Measurements from ENCODE around the gene DNAAF5. TPM values are rescaled to one million over a fixed set of nuclear protein-coding genes. Genes with fewer than 3 reads are reported as not detected.
A peak's percentile ranks its signal among the peaks of the same experiment; 100 is the strongest.

DNAAF5 gene
- total and polyA plus RNA-seq, 2 of the 13 experiments (the other 11 are each of a cell fraction or from before 2014, with no cell fraction given), result 11.9 to 21.5 TPM

GRCh38 chr7:815284-816216 lies 89.1 kb downstream of the DNAAF5 start (continued):
- TF ChIP-seq ZNF609 (CRISPR knock-in tag; IDR thresholded peaks at IDR 0.05; ENCODE audit: borderline replicate concordance) (no peak), EED (CRISPR knock-in tag; IDR thresholded peaks at IDR 0.05) (no peak), SCMH1 (CRISPR knock-in tag; IDR thresholded peaks at IDR 0.05; ENCODE audit: borderline replicate concordance) (no peak), ZNF276 (CRISPR knock-in tag; IDR thresholded peaks at IDR 0.05; ENCODE audit: low read depth) (no peak), SMC3 (IDR thresholded peaks at IDR 0.05; ENCODE audit: low read length) (no peak), ZNF432 (CRISPR knock-in tag; IDR thresholded peaks at IDR 0.05; ENCODE audit: borderline replicate concordance) (no peak), ARID3A (IDR thresholded peaks at IDR 0.05; ENCODE audit: low read depth, low read length) (no peak), RAD51 (IDR thresholded peaks at IDR 0.05; ENCODE audit: borderline replicate concordance) (no peak), BRD4 (CRISPR knock-in tag; IDR thresholded peaks at IDR 0.05) (no peak), FOXC1 (CRISPR knock-in tag; IDR thresholded peaks at IDR 0.05; ENCODE audit: borderline replicate concordance) (no peak), RAD21 (CRISPR knock-in tag; IDR thresholded peaks at IDR 0.05) (no peak), SIX4 (CRISPR knock-in tag; IDR thresholded peaks at IDR 0.05) (no peak), ZNF367 (CRISPR knock-in tag; IDR thresholded peaks at IDR 0.05; ENCODE audit: borderline replicate concordance) (no peak), ZNF34 (CRISPR knock-in tag; IDR thresholded peaks at IDR 0.05; ENCODE audit: borderline replicate concordance) (no peak), ZBTB43 (CRISPR knock-in tag; conservative IDR thresholded peaks at IDR 0.05) (no peak), SALL1 (CRISPR knock-in tag; IDR thresholded peaks at IDR 0.05) (peak; percentile 49), IRX3 (CRISPR knock-in tag; IDR thresholded peaks at IDR 0.05; ENCODE audit: borderline replicate concordance, low read depth) (no peak), ZNF12 (CRISPR knock-in tag; IDR thresholded peaks at IDR 0.05) (no peak), HDAC6 (IDR thresholded peaks at IDR 0.05; ENCODE audit: low read depth, low read length) (no peak), ZNF251 (CRISPR knock-in tag; IDR thresholded peaks at IDR 0.05) (no peak)

Data from HepG2 (cell line).